Mesenchymal stem cell (in vitro differentiated cells and primary cell): Measurements from ENCODE around the gene SAV1. TPM values are rescaled to one million over a fixed set of nuclear protein-coding genes. Genes with fewer than 3 reads are reported as not detected.

Experiments used
- DNase-seq: peaks from one replicate; pipeline ENCODE4 v3.0.0-alpha.2; 2013
- H2AFZ ChIP-seq: one replicate; pipeline ENCODE4 v1.6.1; 2013; ENCODE audit warnings: low read depth, mild to moderate bottlenecking, control low read depth, inconsistent platforms, low read length, moderate library complexity
- H2AK5ac ChIP-seq: 2 replicates; pipeline ENCODE4 v1.6.1; 2013; ENCODE audit warnings: low read length, moderate library complexity, mild to moderate bottlenecking, inconsistent platforms; ENCODE audit not compliant: severe bottlenecking
- H2BK120ac ChIP-seq: one replicate; pipeline ENCODE4 v1.6.1; 2013; ENCODE audit warnings: low read depth, mild to moderate bottlenecking, inconsistent platforms, low read length, moderate library complexity
- H2BK12ac ChIP-seq, 2 experiments: one replicate each; pipeline ENCODE4 v1.6.1; 2013; ENCODE audit warnings: inconsistent platforms in 2 of 2, low read length in 2 of 2, mild to moderate bottlenecking in 2 of 2, moderate library complexity in 2 of 2, control low read depth in 1 of 2
- H2BK15ac ChIP-seq: one replicate; pipeline ENCODE4 v1.6.1; 2013; ENCODE audit warnings: mild to moderate bottlenecking, low read depth, inconsistent platforms; ENCODE audit not compliant: poor library complexity, severe bottlenecking
- H2BK5ac ChIP-seq: 2 replicates; pipeline ENCODE4 v1.6.1; 2013; ENCODE audit warnings: low read depth, mild to moderate bottlenecking, low read length, control low read depth, inconsistent platforms; ENCODE audit not compliant: poor library complexity, severe bottlenecking
- H3K14ac ChIP-seq, 2 experiments: one replicate each; pipeline ENCODE4 v1.6.1; 2013; ENCODE audit warnings: inconsistent platforms in 2 of 2, low read length in 2 of 2, control low read depth in 1 of 2, mild to moderate bottlenecking in 1 of 2, moderate library complexity in 1 of 2
- H3K18ac ChIP-seq, 2 experiments: one replicate each; pipeline ENCODE4 v1.6.1; 2013; ENCODE audit warnings: inconsistent platforms in 2 of 2, low read length in 2 of 2, control low read depth in 1 of 2, low read depth in 1 of 2, mild to moderate bottlenecking in 1 of 2
- H3K23ac ChIP-seq, 2 experiments: one replicate each; pipeline ENCODE4 v1.6.1; 2013; ENCODE audit warnings: inconsistent platforms in 2 of 2, low read length in 2 of 2, mild to moderate bottlenecking in 2 of 2, moderate library complexity in 2 of 2, control low read depth in 1 of 2
- H3K27ac ChIP-seq: 2 replicates; pipeline ENCODE4 v1.5.1; 2013; ENCODE audit warnings: mild to moderate bottlenecking, moderate library complexity, low read length, control low read depth, inconsistent platforms; ENCODE audit not compliant: poor library complexity, severe bottlenecking
- H3K27me3 ChIP-seq, 2 experiments: 2 replicates each; pipeline versions ENCODE4 v1.6.1 to v1.7.0; 2013; ENCODE audit warnings: low read length in 2 of 2, mild to moderate bottlenecking in 2 of 2, moderate library complexity in 2 of 2, control low read depth in 1 of 2, inconsistent platforms in 1 of 2; ENCODE audit not compliant: control insufficient read depth in 1 of 2, insufficient read depth in 1 of 2
- H3K36me3 ChIP-seq, 2 experiments: 2 replicates each; pipeline versions ENCODE4 v1.6.1 to v1.7.0; 2013; ENCODE audit warnings: low read length in 2 of 2, control low read depth in 1 of 2, inconsistent platforms in 1 of 2, low read depth in 1 of 2, mild to moderate bottlenecking in 1 of 2; ENCODE audit not compliant: insufficient read depth in 2 of 2, control insufficient read depth in 1 of 2
- H3K4ac ChIP-seq, 2 experiments: one replicate each; pipeline ENCODE4 v1.6.1; 2013; ENCODE audit warnings: inconsistent platforms in 2 of 2, low read length in 2 of 2, mild to moderate bottlenecking in 2 of 2, moderate library complexity in 2 of 2, control low read depth in 1 of 2, low read depth in 1 of 2
- H3K4me1 ChIP-seq: 2 replicates; pipeline ENCODE4 v1.6.1; 2013; ENCODE audit warnings: low read depth, low read length, control low read depth; ENCODE audit not compliant: control insufficient read depth, insufficient read depth
- H3K4me2 ChIP-seq: 2 replicates; pipeline ENCODE4 v1.6.1; 2013; ENCODE audit warnings: low read length, mild to moderate bottlenecking, inconsistent platforms; ENCODE audit not compliant: poor library complexity, severe bottlenecking
- H3K4me3 ChIP-seq, 2 experiments: 2 replicates each; pipeline versions ENCODE4 v1.5.1 to v1.7.0; 2013; ENCODE audit warnings: low read length in 2 of 2, mild to moderate bottlenecking in 2 of 2, control low read depth in 1 of 2, low read depth in 1 of 2; ENCODE audit not compliant: insufficient read depth in 1 of 2
- H3K79me1 ChIP-seq: replicated peaks from 2 replicates; pipeline ENCODE4 v1.6.1; 2013; ENCODE audit warnings: mild to moderate bottlenecking, control low read depth, low read length, inconsistent platforms; ENCODE audit not compliant: poor library complexity, severe bottlenecking
- H3K9ac ChIP-seq: 2 replicates; pipeline ENCODE4 v1.7.0; 2013; ENCODE audit warnings: mild to moderate bottlenecking, low read length, moderate library complexity
- H3K9me3 ChIP-seq: 2 replicates; pipeline ENCODE4 v1.7.0; 2013; ENCODE audit warnings: mild to moderate bottlenecking, low read length; ENCODE audit not compliant: control insufficient read depth
- H4K8ac ChIP-seq: one replicate; pipeline ENCODE4 v1.6.1; 2013; ENCODE audit warnings: inconsistent platforms, mild to moderate bottlenecking, low read length, moderate library complexity
- H4K91ac ChIP-seq: one replicate; pipeline ENCODE4 v1.6.1; 2013; ENCODE audit warnings: mild to moderate bottlenecking, low read length, inconsistent platforms
- WGBS: methylation state at CpG from one replicate; pipeline ENCODE4 v1.1.7; 2013; ENCODE audit warnings: mixed read lengths; 5-methylcytosine and 5-hydroxymethylcytosine counted together
- small RNA-seq: library from polyadenylated mRNA; stranded (forward); fragments of <200 nt; extraction: miRNeasy Mini kit (QIAGEN cat#:217004); gene quantifications from one replicate; pipeline ENCODE3, GENCODE V24; 2013; ENCODE audit warnings: low read depth

SAV1 gene

DNA sequence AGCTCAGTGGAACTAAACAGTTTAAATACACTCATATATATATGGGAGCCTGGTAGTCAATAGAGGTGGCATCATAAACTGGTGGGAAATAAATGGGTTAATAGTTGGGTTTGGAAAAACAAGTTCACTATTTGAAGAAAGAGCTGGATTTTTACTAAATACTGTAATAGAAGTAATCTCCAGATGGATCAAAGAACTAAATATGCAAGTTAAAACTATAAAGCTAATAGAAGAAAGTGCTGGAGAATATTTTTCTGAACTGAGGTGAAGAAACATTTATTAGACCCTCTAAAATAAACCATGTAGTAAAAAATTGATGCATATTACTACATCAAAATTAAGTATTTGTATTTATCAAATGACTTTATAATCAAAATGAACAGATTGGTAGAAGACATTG lies 69.3 kb downstream of the SAV1 start:
- Histone ChIP-seq H3K36me3 (peaks cover 0 to 23% of the 10 kb centered on the region in 2 experiments), H3K14ac (no peak overlapping the region), H3K4me2 (no peak overlapping the region), H2AFZ (no peak overlapping the region), H3K27ac (no peak overlapping the region), H2AK5ac (no peak overlapping the region), H3K27me3 (no peaks in the 10 kb centered on the region), H3K4me1 (no peaks in the 10 kb centered on the region), H2BK120ac (no peak overlapping the region), H3K9me3 (no peaks in the 10 kb centered on the region), H2BK5ac (no peak overlapping the region), H4K91ac (no peak overlapping the region), H2BK12ac (no peak overlapping the region), H3K9ac (no peak overlapping the region), H4K8ac (no peak overlapping the region), H3K4ac (no peak overlapping the region), H3K23ac (no peak overlapping the region), H3K79me1 (no peaks in the 10 kb centered on the region), H3K18ac (no peak overlapping the region), H3K4me3 (no peak overlapping the region), H2BK15ac (no peak overlapping the region)
- no peak for DNase-seq

DNA sequence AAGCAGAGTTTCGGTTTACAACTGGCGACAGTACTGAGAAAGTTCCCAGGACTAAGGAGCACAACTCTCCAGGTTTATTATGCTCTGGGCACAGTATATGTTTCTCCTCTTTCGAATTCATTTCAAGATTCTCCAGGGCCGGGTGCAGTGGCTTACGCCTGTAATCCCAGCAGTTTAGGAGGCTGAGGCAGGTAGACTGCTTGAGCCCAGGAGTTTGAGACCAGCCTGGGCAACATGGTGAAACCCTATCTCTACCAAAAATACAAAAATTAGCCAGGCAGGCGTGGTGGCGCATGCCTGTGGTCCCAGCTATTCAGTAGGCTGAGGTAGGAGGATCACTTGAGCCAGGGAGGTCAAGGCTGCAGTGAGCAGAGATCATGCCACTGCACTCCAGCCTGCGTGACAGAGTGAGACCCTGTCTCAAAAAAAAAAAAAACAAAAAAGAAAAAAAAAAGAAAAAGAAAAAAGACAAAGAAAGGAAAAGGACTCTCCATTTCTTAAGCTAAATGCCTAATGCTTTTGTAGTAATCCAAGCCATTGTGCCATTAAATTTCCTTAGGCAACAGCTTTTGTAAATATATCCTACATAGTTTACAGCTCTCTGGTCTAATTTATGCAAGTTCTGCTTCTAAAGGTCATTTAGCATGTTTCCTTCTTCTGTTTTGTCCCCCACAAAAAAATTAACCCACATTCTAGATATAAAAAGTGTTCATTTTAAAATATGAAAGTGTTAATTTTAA lies 73.4 kb downstream of the SAV1 start:
- Histone ChIP-seq H3K4ac (no peak overlapping the region), H2BK5ac (no peak overlapping the region), H3K14ac (no peak overlapping the region), H3K4me3 (no peak overlapping the region), H2AFZ (no peak overlapping the region), H3K18ac (no peak overlapping the region), H3K9ac (no peak overlapping the region), H3K23ac (no peak overlapping the region), H3K36me3 (peaks cover 0 to 50% of the 10 kb centered on the region in 2 experiments), H3K27ac (no peak overlapping the region), H2BK120ac (no peak overlapping the region), H2BK12ac (no peak overlapping the region), H3K9me3 (no peaks in the 10 kb centered on the region), H3K4me2 (no peak overlapping the region), H2BK15ac (no peak overlapping the region), H3K79me1 (no peaks in the 10 kb centered on the region), H4K91ac (no peak overlapping the region), H2AK5ac (no peak overlapping the region), H3K4me1 (no peaks in the 10 kb centered on the region), H3K27me3 (no peaks in the 10 kb centered on the region), H4K8ac (no peak overlapping the region)
- DNase-seq, result no peak
- WGBS, result 91% methylated on average over 7 of the region's 8 CpGs

DNA sequence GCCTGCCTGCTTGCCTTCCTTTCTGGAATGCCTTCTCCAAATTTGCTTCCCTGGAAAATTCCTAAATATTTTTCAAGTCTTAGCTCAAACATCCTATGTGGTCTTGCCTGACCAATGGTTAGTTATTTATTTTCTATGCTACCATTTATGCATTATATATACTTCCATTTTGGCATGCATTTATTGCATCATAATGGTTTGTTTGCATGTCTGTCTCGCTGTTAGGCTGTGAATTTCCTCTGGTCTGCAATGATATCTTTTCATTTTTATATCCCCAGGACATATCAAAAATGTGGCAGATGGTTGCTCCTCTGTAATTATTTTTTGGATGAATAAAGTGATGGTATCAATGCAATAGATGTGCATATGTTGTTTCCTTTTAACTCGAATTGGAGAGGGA lies 77.6 kb downstream of the SAV1 start:
- WGBS, result 80% methylated on average over 1 of the region's 2 CpGs
- no peak overlapping the region for H2BK5ac ChIP-seq
- H4K91ac ChIP-seq, result no peak overlapping the region

More for the DNA sequence above, 77.6 kb downstream of the SAV1 start:
- Histone ChIP-seq H3K27ac (no peak overlapping the region), H3K18ac (no peak overlapping the region), H3K23ac (no peak overlapping the region), H3K4ac (no peak overlapping the region), H3K14ac (no peak overlapping the region), H2AFZ (no peak overlapping the region), H2BK15ac (no peak overlapping the region), H3K4me3 (no peak overlapping the region), H2BK120ac (no peak overlapping the region), H3K9ac (no peak overlapping the region), H4K8ac (no peak overlapping the region), H3K36me3 (peaks cover 0 to 43% of the 10 kb centered on the region in 2 experiments), H3K9me3 (no peaks in the 10 kb centered on the region), H3K27me3 (no peaks in the 10 kb centered on the region), H2AK5ac (no peak overlapping the region), H3K4me2 (no peak overlapping the region), H3K4me1 (no peaks in the 10 kb centered on the region), H3K79me1 (no peaks in the 10 kb centered on the region), H2BK12ac (no peak overlapping the region)
- DNase-seq, result no peak

Small RNA genes lying within 50 kb of the gene (small RNA-seq; reads per million reads assigned to genes)
- not detected for gene RN7SL452P
